ENCODE results near the gene SPNS3.

The SPNS3 gene

DNA sequence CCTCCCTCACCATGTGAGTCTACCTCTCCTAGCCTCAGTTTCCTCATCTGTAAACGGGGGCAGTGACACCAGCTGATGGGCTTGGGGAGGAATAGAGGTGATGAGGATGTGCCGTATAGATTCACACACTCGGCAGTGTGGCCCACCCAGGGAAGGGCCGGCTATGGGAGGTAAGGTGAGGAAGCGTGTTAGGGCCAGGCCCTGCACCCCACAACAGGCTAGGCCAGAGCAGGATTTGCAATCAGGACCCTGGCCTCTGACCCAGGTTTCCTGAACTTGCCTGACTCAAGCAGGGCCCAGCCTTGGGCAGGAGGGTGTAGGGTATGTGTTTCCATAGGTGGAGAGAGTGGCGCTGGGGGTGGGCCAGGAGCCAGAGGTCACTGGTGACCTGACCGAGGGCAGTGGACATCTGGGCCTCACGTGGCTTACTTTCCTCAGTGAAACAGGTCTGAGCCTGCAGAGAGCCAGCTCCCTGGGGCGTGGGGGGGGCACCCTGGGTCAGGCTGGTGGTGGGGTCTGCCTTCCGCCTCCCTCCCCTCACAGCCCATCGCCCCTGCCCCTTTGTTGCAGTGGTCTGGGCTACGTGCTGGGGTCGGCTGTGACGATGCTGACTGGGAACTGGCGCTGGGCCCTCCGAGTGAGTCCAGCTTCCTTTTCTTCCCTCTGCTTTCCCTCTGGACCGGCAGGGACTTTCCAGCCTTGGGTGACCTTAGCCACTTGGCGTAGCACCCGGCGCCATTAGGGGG lies 12.8 kb downstream of the SPNS3 start:
- TF ChIP-seq, protein P1, sequence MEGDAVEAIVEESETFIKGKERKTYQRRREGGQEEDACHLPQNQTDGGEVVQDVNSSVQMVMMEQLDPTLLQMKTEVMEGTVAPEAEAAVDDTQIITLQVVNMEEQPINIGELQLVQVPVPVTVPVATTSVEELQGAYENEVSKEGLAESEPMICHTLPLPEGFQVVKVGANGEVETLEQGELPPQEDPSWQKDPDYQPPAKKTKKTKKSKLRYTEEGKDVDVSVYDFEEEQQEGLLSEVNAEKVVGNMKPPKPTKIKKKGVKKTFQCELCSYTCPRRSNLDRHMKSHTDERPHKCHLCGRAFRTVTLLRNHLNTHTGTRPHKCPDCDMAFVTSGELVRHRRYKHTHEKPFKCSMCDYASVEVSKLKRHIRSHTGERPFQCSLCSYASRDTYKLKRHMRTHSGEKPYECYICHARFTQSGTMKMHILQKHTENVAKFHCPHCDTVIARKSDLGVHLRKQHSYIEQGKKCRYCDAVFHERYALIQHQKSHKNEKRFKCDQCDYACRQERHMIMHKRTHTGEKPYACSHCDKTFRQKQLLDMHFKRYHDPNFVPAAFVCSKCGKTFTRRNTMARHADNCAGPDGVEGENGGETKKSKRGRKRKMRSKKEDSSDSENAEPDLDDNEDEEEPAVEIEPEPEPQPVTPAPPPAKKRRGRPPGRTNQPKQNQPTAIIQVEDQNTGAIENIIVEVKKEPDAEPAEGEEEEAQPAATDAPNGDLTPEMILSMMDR (IDR thresholded peaks at IDR 0.05; ENCODE audit: low read depth, low read length), result no peak
- DNase-seq (ENCODE audit: low read depth, low spot score), result no peak
- in situ Hi-C loops (cut with HindIII; ENCODE audit: low sequenced_read_pairs), result no loop called here
- no peak overlapping the region for H3K4me3 ChIP-seq (ENCODE audit: low read depth, low read length)

DNA sequence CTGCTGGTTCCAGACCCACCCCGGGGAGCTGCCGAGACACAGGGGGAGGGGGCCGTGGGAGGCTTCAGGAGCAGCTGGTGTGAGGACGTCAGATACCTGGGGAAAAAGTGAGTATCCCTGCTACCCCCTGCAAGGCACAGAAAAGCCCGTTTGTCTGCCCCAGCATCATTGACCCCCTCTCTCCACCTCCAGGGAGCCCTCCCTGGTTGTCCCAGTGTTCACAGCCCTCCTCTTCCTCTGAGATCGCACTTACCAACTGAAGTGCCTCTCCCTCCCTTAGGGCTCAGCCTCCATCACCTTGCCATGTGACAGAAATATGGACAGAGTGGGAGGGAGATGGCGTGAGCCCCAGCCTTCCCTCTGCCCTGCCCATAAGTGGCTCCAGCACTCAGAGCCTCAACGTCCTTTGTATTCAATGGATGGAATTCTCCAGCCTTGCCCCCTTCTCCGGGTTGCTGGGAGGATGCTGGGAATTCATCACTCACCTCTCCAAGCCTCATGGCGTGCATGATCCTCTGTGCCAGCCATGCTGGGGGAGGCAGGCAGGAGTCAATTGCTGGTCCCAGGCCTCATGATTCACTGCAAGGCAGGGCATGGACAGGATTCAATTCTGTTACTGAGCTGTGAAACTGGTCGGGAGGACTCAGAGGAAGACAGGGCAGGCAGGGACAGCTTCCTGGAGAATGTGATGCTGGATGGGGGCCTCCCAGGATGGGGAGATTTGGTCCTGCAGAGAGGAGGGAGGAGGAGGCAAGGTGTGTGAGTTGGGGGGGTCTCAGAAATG lies 14.6 kb downstream of the SPNS3 start:
- DNase-seq (ENCODE audit: low read depth, low spot score), result no peak
- H3K4me3 ChIP-seq (ENCODE audit: low read depth, low read length), result no peak overlapping the region
- in situ Hi-C loops (cut with HindIII; ENCODE audit: low sequenced_read_pairs), result no loop called here
- TF ChIP-seq, protein P1 (IDR thresholded peaks at IDR 0.05; ENCODE audit: low read depth, low read length), result no peak

DNA sequence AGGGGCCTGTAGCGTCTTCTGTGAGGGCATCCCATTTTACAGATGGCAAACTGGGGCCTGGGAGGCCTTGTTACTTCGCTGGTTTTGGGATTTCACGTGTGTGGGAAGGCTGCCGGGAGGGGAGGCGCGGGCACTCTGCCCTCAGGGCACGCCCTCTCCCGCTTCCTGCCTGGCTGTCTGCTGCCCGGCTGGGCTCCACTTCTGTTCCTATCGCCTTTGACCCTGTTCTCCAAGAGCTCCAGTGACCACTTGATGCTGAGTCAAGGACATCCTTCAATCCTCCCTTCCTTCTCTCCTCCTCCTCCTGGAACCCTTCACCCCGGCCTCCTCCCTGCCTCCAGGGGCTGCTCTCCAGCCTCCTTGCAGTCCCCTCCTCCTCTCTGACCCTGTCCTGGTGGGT lies 16.0 kb downstream of the SPNS3 start:
- TF ChIP-seq, protein P1 (IDR thresholded peaks at IDR 0.05; ENCODE audit: low read depth, low read length), result no peak
- no peak for DNase-seq (ENCODE audit: low read depth, low spot score)
- in situ Hi-C loops (cut with HindIII; ENCODE audit: low sequenced_read_pairs), result no loop called here
- no peak overlapping the region for H3K4me3 ChIP-seq (ENCODE audit: low read depth, low read length)

DNA sequence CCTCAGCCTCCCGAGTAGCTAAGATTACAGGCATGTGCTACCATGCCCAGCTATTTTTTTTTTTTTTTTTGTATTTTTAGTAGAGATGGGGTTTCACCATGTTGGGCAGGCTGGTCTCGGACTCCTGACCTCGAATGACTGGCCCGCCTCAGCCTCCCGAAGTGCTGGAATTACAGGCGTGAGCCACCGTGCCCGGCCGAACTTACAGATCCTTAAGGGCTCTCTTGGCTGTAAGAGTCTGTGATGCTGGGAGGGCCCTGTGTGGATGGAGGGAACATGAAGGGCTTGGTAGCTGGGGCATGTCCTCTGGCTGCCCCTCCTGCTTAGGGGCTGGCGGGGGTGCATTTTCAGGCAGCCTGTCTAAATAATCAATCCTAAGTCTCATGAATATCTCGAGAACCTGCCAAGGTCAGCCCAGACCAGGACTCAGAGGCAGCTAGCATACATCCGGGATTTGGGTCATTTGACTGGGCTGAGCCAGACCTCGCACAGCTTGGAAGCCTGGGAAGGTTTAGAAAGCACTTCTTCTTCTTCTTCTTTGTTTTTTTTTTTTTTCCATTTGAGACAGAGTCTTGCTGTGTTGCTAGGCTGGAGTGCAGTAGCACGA lies 17.1 kb downstream of the SPNS3 start:
- no peak overlapping the region for H3K4me3 ChIP-seq (ENCODE audit: low read depth, low read length)
- TF ChIP-seq, protein P1 (IDR thresholded peaks at IDR 0.05; ENCODE audit: low read depth, low read length), result no peak
- DNase-seq (ENCODE audit: low read depth, low spot score), result no peak
- in situ Hi-C loops (cut with HindIII; ENCODE audit: low sequenced_read_pairs), result no loop called here

DNA sequence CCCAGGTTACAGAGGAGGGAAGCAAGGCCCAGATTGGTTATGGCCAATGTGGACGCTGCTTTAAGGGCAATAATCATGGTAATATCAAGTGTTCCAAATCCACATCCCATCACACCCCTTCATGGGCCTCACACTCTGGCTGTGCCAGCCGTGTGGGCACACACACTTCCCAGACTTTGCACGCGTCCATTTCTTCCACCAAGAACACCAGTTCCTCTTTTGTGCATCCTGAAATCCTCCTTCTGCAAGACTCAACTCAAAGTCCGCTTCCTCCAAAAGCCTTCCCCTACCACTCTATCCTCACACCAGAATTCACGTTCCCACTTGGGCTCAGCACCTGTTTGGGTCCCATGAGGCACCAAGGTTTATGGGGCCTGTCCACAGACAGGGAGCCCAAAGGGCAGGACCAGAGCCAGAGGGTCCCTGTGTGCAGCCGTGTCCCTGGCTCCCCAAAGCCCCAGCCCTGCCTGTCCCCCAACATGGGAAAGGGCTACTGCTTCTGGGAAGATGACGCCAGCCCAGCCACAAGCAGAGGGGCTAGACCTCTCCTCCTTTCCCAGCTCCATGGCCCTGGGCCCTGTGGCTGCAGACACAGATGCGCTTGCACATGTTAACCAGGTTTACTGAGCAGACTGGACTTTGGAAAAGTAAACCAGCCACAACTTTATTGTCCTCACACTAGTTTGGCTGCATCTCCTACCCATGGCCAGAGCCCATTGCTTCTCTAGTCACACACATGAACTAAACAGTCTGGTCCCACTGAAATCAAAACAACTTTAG lies 20.3 kb downstream of the SPNS3 start:
- TF ChIP-seq, protein P1 (IDR thresholded peaks at IDR 0.05; ENCODE audit: low read depth, low read length), result no peak
- DNase-seq (ENCODE audit: low read depth, low spot score), result no peak
- in situ Hi-C loops (cut with HindIII; ENCODE audit: low sequenced_read_pairs), result no loop called here
- H3K4me3 ChIP-seq (ENCODE audit: low read depth, low read length), result no peak overlapping the region

DNA sequence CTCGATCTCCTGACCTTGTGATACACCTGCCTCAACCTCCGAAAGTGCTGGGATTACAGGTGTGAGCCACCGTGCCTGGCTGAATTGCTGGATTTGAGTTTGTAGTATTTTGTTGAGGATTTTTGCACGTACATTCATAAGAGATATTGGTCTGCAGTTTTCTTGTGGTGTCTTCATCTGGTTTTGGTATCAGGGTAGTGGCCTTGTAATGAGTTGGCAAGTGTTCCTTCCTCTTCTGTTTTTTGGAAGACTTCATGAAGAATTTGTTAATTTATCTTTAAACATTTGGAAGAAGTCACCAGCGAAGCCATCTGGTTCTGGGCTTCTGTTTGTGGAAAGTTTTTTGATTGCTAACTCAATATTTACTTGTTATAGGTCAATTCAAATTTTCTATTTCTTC lies 26.9 kb downstream of the SPNS3 start:
- in situ Hi-C loops (cut with HindIII; ENCODE audit: low sequenced_read_pairs), result no loop called here
- no peak overlapping the region for H3K4me3 ChIP-seq (ENCODE audit: low read depth, low read length)
- TF ChIP-seq, protein P1 (IDR thresholded peaks at IDR 0.05; ENCODE audit: low read depth, low read length), result no peak
- no peak for DNase-seq (ENCODE audit: low read depth, low spot score)
